ENCODE data around the gene LAIR2.
"Not testable (repeated sequence)": the region's sequence is repeated elsewhere in the genome, so short reads cannot be mapped to it uniquely, and the experiment has no call there.

- TF ChIP-seq, protein P1, sequence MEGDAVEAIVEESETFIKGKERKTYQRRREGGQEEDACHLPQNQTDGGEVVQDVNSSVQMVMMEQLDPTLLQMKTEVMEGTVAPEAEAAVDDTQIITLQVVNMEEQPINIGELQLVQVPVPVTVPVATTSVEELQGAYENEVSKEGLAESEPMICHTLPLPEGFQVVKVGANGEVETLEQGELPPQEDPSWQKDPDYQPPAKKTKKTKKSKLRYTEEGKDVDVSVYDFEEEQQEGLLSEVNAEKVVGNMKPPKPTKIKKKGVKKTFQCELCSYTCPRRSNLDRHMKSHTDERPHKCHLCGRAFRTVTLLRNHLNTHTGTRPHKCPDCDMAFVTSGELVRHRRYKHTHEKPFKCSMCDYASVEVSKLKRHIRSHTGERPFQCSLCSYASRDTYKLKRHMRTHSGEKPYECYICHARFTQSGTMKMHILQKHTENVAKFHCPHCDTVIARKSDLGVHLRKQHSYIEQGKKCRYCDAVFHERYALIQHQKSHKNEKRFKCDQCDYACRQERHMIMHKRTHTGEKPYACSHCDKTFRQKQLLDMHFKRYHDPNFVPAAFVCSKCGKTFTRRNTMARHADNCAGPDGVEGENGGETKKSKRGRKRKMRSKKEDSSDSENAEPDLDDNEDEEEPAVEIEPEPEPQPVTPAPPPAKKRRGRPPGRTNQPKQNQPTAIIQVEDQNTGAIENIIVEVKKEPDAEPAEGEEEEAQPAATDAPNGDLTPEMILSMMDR (IDR thresholded peaks at IDR 0.05): not testable (repeated sequence)
- not testable (repeated sequence) for TF ChIP-seq EP300 (IDR thresholded peaks at IDR 0.05); POLR2A (IDR thresholded peaks at IDR 0.05; ENCODE audit: low read depth)
Observed at GRCh38 chr19:54495284-54495683, 7.3 kb upstream of the LAIR2 start.
